Stimulated activated CD8-positive, alpha-beta memory T cell treated with anti-CD3 and anti-CD28 coated beads, Interleukin-4, amount 100 ng/mL, for 24 hours (primary cell): ENCODE results near the gene CX3CR1.

ENCODE experiments used
- DNase-seq: peaks from one replicate; pipeline ENCODE4 v3.0.0-alpha.2; 2020; ENCODE audit warnings: low read depth

Gene CX3CR1

DNA sequence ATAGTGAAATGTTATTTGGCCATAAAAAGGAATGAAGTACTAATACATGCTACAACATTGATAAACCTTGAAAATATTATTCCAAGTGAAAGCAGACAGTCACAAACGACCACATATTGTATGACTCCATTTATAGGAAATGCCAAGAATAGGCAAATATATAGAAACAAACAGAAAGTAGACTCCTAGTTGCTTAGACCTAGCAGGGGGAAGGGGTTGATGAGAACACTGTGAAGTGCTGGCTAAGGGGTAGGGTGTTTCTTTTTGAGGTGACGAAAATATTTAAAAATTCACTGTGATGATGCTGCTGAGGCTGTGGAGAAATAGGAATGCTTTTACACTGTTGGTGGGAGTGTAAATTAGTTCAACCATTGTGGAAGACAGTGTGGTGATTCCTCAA lies 56.9 kb downstream of the CX3CR1 start:
- no peak for DNase-seq

DNA sequence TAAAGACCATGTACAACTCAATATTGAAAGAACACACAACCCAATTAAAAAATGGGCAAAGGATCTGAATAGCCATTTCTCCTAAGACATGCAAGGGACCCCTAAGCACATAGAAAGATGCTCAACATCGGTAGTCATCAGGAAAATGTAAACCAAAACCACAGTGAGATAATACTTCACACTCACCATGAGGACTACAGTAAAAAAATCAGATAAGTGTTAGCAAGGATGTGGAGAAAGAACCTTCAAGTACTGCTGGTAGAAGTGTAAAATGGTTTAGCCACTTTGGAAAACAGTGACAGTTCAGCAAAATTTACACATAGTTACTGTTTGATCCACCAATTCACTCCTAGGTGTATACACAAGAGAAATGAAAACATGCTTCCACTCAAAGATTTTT lies 57.4 kb downstream of the CX3CR1 start:
- no peak for DNase-seq

DNA sequence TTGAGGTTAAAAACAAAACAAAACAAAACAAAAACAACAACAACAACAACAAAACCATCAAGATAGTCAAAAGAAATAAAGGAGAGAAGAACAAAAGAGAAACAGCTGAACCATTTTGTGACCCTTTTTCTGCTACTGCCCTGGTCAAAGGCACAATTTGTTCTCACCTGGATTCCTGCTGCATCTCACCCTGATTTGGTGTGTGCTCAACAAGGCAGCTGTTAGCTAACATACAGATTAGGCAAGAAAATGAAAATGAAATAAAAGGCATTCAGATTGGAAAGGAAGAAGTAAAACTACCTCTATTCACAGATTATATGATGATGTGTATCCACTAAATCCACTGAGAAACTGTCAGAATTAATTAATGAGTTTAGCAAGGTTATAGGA lies 58.7 kb downstream of the CX3CR1 start:
- no peak for DNase-seq

DNA sequence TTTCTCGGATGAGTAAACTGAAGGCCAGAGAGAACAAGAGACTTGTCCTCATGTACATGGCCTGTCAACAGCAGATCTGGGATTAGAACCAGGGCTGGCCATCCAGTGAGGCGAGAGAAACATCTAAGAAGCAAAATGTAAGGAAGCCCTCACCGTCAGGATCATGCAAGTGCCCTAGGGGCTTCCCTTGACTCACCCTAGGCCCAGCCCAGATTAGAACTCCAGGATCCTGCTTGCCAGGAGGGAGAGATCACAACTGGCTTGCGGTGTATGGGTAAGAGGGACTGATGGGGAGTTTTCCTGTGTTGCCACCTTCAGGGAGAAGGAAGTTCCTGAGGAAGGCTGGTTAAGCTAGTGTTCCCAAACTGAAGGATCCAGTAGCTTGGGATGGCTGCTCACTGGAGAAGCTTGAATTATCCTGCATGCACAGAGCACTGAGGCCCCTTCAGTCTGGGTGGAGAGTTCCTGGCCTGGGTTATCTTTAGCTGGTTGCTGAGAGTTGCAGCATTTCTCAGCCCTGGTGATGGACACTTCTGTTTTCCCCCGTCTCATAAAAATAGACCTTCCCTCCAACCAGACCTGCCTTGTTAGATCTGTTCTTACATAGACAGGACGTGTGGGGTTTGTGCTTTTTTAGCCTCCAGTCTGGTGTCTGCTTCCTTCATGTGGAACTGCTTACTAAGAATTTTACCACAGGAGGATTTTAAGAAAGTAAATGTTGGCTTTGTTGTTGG lies 59.3 kb downstream of the CX3CR1 start:
- no peak for DNase-seq

DNA sequence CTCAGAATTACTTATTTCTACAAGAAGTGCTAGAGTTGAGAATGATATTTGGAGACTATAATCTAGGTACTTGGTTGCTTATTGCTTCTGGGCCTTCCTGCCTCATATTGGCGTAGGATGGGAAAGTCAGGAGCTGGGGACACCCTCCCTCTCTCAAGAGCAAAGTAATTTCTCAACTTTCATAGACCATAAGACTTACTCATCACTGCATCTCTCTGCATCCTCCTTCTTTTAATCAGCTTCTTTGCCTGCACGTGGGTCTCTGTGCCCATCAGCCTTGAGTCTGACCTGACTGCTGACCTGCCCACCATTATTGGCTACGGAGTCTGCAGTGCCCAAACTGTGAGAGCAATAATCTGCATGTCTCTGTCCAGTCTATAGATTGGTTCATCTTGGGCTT lies 60.1 kb downstream of the CX3CR1 start:
- no peak for DNase-seq

GRCh38 chr3:39216176-39216790 lies 63.6 kb downstream of the CX3CR1 start:
- no peak for DNase-seq

DNA sequence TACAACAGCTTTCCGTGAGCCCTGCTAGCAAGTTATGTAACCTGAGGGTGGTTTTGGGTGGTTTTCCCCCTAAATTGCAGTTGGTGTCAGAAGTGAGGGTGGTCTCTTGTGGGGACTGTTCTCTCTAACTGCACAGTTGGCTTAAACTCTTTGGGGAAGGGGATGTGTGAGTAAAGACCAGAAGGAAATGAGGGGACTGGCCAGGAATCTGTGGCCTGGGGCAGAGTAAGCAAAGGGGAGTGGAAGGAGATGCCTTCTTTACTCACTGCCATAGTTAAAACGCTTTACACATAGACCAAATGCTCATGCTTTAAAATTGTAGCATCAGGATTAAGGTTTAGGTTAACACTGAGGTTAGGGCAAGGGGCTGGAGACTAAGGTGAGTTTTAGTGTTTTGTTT lies 66.2 kb downstream of the CX3CR1 start:
- no peak for DNase-seq
